Keratinocyte (primary cell): ENCODE measurements around the gene TIAL1. TPM values are rescaled to one million over a fixed set of nuclear protein-coding genes. Genes with fewer than 3 reads are reported as not detected.

Source experiments
- DNase-seq: peaks from one replicate; pipeline ENCODE4 v3.0.0-alpha.2; 2011; ENCODE audit warnings: low read depth, missing footprints, low spot score
- FAIRE-seq: peaks from 2 replicates; lab custom pipeline; 2011; peaks lifted over from hg19 to GRCh38; lab: Jason Lieb, UNC
- H2AFZ ChIP-seq: 2 replicates; pipeline ENCODE4 v1.6.0; 2012; ENCODE audit warnings: low read length, control low read depth, inconsistent platforms; ENCODE audit not compliant: control insufficient read depth
- H3K27ac ChIP-seq: 2 replicates; pipeline ENCODE4 v1.5.1; 2011; ENCODE audit warnings: low read length; ENCODE audit not compliant: control insufficient read depth, insufficient read depth
- H3K27me3 ChIP-seq: 3 replicates; pipeline ENCODE4 v1.6.0; 2011; ENCODE audit warnings: low read length; ENCODE audit not compliant: control insufficient read depth, insufficient read depth; ENCODE audit errors: extremely low read depth
- H3K36me3 ChIP-seq, 2 experiments: 2 replicates in 1 of 2; 3 replicates in 1 of 2; pipeline ENCODE4 v1.5.1; 2011; ENCODE audit warnings: low read length in 2 of 2, mild to moderate bottlenecking in 1 of 2; ENCODE audit not compliant: control insufficient read depth in 2 of 2, insufficient read depth in 2 of 2; ENCODE audit errors: extremely low read depth in 1 of 2
- H3K4me1 ChIP-seq: 3 replicates; pipeline ENCODE4 v1.5.1; 2011; ENCODE audit warnings: low read length; ENCODE audit not compliant: control insufficient read depth, insufficient read depth; ENCODE audit errors: extremely low read depth
- H3K4me2 ChIP-seq: 3 replicates; pipeline ENCODE4 v1.6.0; 2011; ENCODE audit warnings: low read depth, low read length; ENCODE audit not compliant: control insufficient read depth, insufficient read depth; ENCODE audit errors: extremely low read depth
- H3K4me3 ChIP-seq, 3 experiments: fragments of 200-600 bp in 1 of 3; sonication (generic) in 1 of 3; 2 replicates in 2 of 3; 3 replicates in 1 of 3; pipeline ENCODE4 v1.5.1; 2011 to 2016; ENCODE audit warnings: low read length in 3 of 3, mild to moderate bottlenecking in 3 of 3, control low read depth in 2 of 3, inconsistent platforms in 1 of 3, low read depth in 1 of 3, mixed read lengths in 1 of 3, mixed run types in 1 of 3, moderate library complexity in 1 of 3; ENCODE audit not compliant: control insufficient read depth in 2 of 3, insufficient read depth in 2 of 3; ENCODE audit errors: extremely low read depth in 1 of 3
- H3K79me2 ChIP-seq: 2 replicates; pipeline ENCODE4 v1.6.0; 2012; ENCODE audit warnings: low read length; ENCODE audit not compliant: control insufficient read depth, insufficient read depth
- H3K9ac ChIP-seq: 3 replicates; pipeline ENCODE4 v1.6.0; 2011; ENCODE audit warnings: low read length; ENCODE audit not compliant: control insufficient read depth, insufficient read depth; ENCODE audit errors: extremely low read depth
- H3K9me1 ChIP-seq: 3 replicates; pipeline ENCODE4 v1.6.0; 2011; ENCODE audit warnings: low read length; ENCODE audit not compliant: control insufficient read depth, insufficient read depth; ENCODE audit errors: extremely low read depth
- H3K9me3 ChIP-seq: 2 replicates; pipeline ENCODE4 v1.5.1; 2012; ENCODE audit warnings: low read depth, low read length; ENCODE audit not compliant: control insufficient read depth
- H4K20me1 ChIP-seq: 3 replicates; pipeline ENCODE4 v1.6.0; 2011; ENCODE audit warnings: low read length; ENCODE audit not compliant: control insufficient read depth, insufficient read depth; ENCODE audit errors: extremely low read depth
- CTCF ChIP-seq, 3 experiments: IDR thresholded peaks in 1 of 3; conservative IDR thresholded peaks in 1 of 3; optimal IDR thresholded peaks in 1 of 3; 2 replicates in 2 of 3; 3 replicates in 1 of 3; pipeline versions ENCODE3 to v1.5.1; 2011; ENCODE audit warnings: low read length in 3 of 3, mild to moderate bottlenecking in 3 of 3, moderate library complexity in 2 of 3, control low read depth in 1 of 3, inconsistent platforms in 1 of 3; ENCODE audit not compliant: insufficient read depth in 2 of 3; ENCODE audit errors: extremely low read depth in 1 of 3
- EZH2 ChIP-seq: IDR thresholded peaks from one replicate; pipeline ENCODE4 v1.6.1; 2012; ENCODE audit warnings: inconsistent platforms, mild to moderate bottlenecking, low read length, moderate library complexity
- dilution Hi-C: fragments of 300-500 bp; cut with MboI; formaldehyde crosslinking; loops from one replicate; pipeline ENCODE4 v1.7.0; 2020; ENCODE audit warnings: low sequenced_read_pairs; ENCODE audit not compliant: extremely low pct_ligation_motif_present
- polyA plus RNA-seq, 5 experiments: library from polyadenylated mRNA; depleted of rRNA in 3 of 5; stranded (reverse) in 3 of 5; stranded (forward) in 1 of 5; unstranded in 1 of 5; fragments of >200 nt; gene quantifications; 1 replicate in 1 of 5; 2 replicates in 3 of 5; 3 replicates in 1 of 5; pipeline versions ENCODE4 v1.2.1 to v1.2.3, GENCODE V29; 2011 to 2012; ENCODE audit warnings: missing spikeins in 2 of 5, low read depth in 1 of 5, low replicate concordance in 1 of 5

TIAL1 gene
- polyA plus RNA-seq, 1 donor (not counting 4 experiments of a cell fraction or from before 2014, with no cell fraction given): 117 TPM

GRCh38 chr10:119614686-119615085, 17.9 kb upstream of the TIAL1 start:
- no peaks in the 10 kb centered on the region for H3K36me3 ChIP-seq
- dilution Hi-C loops: no loop called here
- no peak overlapping the region for H3K4me2 ChIP-seq
- H3K9me3 ChIP-seq: no peaks in the 10 kb centered on the region
- H3K4me1 ChIP-seq: peaks cover 11% of the 10 kb centered on the region
- H3K79me2 ChIP-seq: no peaks in the 10 kb centered on the region
- no peak overlapping the region for H2AFZ ChIP-seq
- no peak overlapping the region for H3K27ac ChIP-seq
- H4K20me1 ChIP-seq: no peaks in the 10 kb centered on the region
- no peak overlapping the region for H3K4me3 ChIP-seq
- H3K9me1 ChIP-seq: no peaks in the 10 kb centered on the region
- no peak for DNase-seq
- no peaks in the 10 kb centered on the region for H3K27me3 ChIP-seq
- H3K9ac ChIP-seq: no peak overlapping the region
- no peak for FAIRE-seq
- no peak for TF ChIP-seq CTCF (optimal IDR thresholded peaks at IDR 0.05 in 1 of 3, IDR thresholded peaks at IDR 0.05 in 1 of 3, conservative IDR thresholded peaks at IDR 0.05 in 1 of 3; ENCODE audit: extremely low read depth in 1 of 3, insufficient read depth in 2 of 3, low read length in 3 of 3)

- no peak overlapping the region for H2AFZ ChIP-seq
- H3K9me1 ChIP-seq: no peaks in the 10 kb centered on the region
- no peak overlapping the region for H3K4me3 ChIP-seq
- no peaks in the 10 kb centered on the region for H3K79me2 ChIP-seq
- H3K27ac ChIP-seq: no peak overlapping the region
- no peaks in the 10 kb centered on the region for H3K9me3 ChIP-seq
- no peaks in the 10 kb centered on the region for H3K36me3 ChIP-seq
- no peak overlapping the region for H3K9ac ChIP-seq
- TF ChIP-seq EZH2 (no peak), CTCF (optimal IDR thresholded peaks at IDR 0.05 in 1 of 3, IDR thresholded peaks at IDR 0.05 in 1 of 3, conservative IDR thresholded peaks at IDR 0.05 in 1 of 3; ENCODE audit: extremely low read depth in 1 of 3, insufficient read depth in 2 of 3, low read length in 3 of 3) (no peak)
- dilution Hi-C loops: no loop called here
- peaks cover 7% of the 10 kb centered on the region for H3K4me1 ChIP-seq
- DNase-seq (no peak), FAIRE-seq (no peak)
- no peaks in the 10 kb centered on the region for H3K27me3 ChIP-seq
- H3K4me2 ChIP-seq: no peak overlapping the region
- no peaks in the 10 kb centered on the region for H4K20me1 ChIP-seq
Measured at GRCh38 chr10:119613741-119614140, 17.0 kb upstream of the TIAL1 start.
